GM12878 (cell line): ENCODE data around the gene GAGE12H. TPM values are rescaled to one million over a fixed set of nuclear protein-coding genes. Genes with fewer than 3 reads are reported as not detected.

ENCODE experiments used
- ATAC-seq: fragments of 200-7000 bp; cut with Tn5 transposase; 3 replicates; pipeline ENCODE4 v1.9.1; 2020; ENCODE audit warnings: mild to moderate bottlenecking, moderate library complexity
- BruUV-seq: library from RNA; stranded (reverse); fragments of 400-500 nt; replicated peaks from 2 replicates; lab custom pipeline; 2021; lab: Mats Ljungman, UMichigan
- CTCF ChIA-PET: fragments of 300-600 bp; sonication (Branson Sonifier 250); formaldehyde crosslinking; extraction: SDS; loops from one replicate; lab custom pipeline; 2021; ENCODE audit warnings: inconsistent platforms; lab: Yijun Ruan, JAX
- POLR2A ChIA-PET: fragments of 350-600 bp; formaldehyde crosslinking; extraction: SDS; loops from one replicate; lab custom pipeline; 2021; ENCODE audit warnings: inconsistent platforms; lab: Charles Lee
- RAD21 ChIA-PET: fragments of 300-600 bp; sonication (Branson Sonifier 250); formaldehyde crosslinking; loops from one replicate; lab custom pipeline; 2023; ENCODE audit warnings: antibody characterized with exemption; ENCODE audit not compliant: unreplicated experiment; lab: Charles Lee
- SMC1A ChIA-PET: fragments of 300-600 bp; sonication (Branson Sonifier 250); formaldehyde crosslinking; loops from one replicate; lab custom pipeline; 2023; ENCODE audit not compliant: unreplicated experiment, uncharacterized antibody; lab: Charles Lee
- DNase-seq: peaks from one replicate; pipeline ENCODE4 v3.0.0-alpha.2; 2011; ENCODE audit warnings: low read depth, low spot score
- FAIRE-seq: peaks from 3 replicates; lab custom pipeline; 2011; peaks lifted over from hg19 to GRCh38; lab: Jason Lieb, UNC
- H2AFZ ChIP-seq: 2 replicates; pipeline ENCODE4 v1.6.0; 2011; ENCODE audit warnings: low read depth, low read length, control low read depth; ENCODE audit not compliant: control insufficient read depth
- H3K27ac ChIP-seq: 2 replicates; pipeline ENCODE4 v1.5.1; 2011; ENCODE audit warnings: control low read depth; ENCODE audit not compliant: control insufficient read depth, insufficient read depth
- H3K27me3 ChIP-seq, 2 experiments: replicated peaks in 1 of 2; 2 replicates each; pipeline versions ENCODE4 v1.6.0 to v1.6.1; 2011; ENCODE audit warnings: low read length in 1 of 2; ENCODE audit not compliant: control insufficient read depth in 2 of 2, insufficient read depth in 2 of 2
- H3K36me3 ChIP-seq, 2 experiments: 2 replicates each; pipeline ENCODE4 v1.5.1; 2011; ENCODE audit warnings: low read length in 1 of 2; ENCODE audit not compliant: control insufficient read depth in 2 of 2, insufficient read depth in 2 of 2
- H3K4me1 ChIP-seq: 2 replicates; pipeline ENCODE4 v1.6.1; 2011; ENCODE audit warnings: mild to moderate bottlenecking, low read length, moderate library complexity, mixed read lengths; ENCODE audit not compliant: control insufficient read depth, insufficient read depth
- H3K4me2 ChIP-seq: 2 replicates; pipeline ENCODE4 v1.6.0; 2011; ENCODE audit warnings: control low read depth; ENCODE audit not compliant: control insufficient read depth, insufficient read depth
- H3K4me3 ChIP-seq: fragments of 200-600 bp; sonication (generic); 2 replicates; pipeline ENCODE4 v1.5.1; 2016
- H3K79me2 ChIP-seq: 2 replicates; pipeline ENCODE4 v1.6.0; 2011; ENCODE audit warnings: low read length; ENCODE audit not compliant: control insufficient read depth, insufficient read depth
- H3K9ac ChIP-seq: 2 replicates; pipeline ENCODE4 v1.8.0; 2011; ENCODE audit warnings: low read length, control low read depth, mixed read lengths; ENCODE audit not compliant: control insufficient read depth, insufficient read depth
- H3K9me3 ChIP-seq: replicated peaks from 3 replicates; pipeline ENCODE4 v1.5.1; 2011; ENCODE audit warnings: mild to moderate bottlenecking, low read length; ENCODE audit not compliant: control insufficient read depth, insufficient read depth
- H4K20me1 ChIP-seq: 2 replicates; pipeline ENCODE4 v1.6.0; 2011; ENCODE audit not compliant: control insufficient read depth, insufficient read depth
- CTCF ChIP-seq, 3 experiments: IDR thresholded peaks in 2 of 3; conservative IDR thresholded peaks in 1 of 3; 2 replicates each; pipeline ENCODE4 v1.5.1; 2011; ENCODE audit warnings: low read depth in 3 of 3, low read length in 3 of 3, mild to moderate bottlenecking in 3 of 3, control low read depth in 2 of 3, moderate library complexity in 2 of 3, inconsistent platforms in 1 of 3, mixed read lengths in 1 of 3; ENCODE audit not compliant: control insufficient read depth in 2 of 3, insufficient read depth in 1 of 3; ENCODE audit errors: extremely low read depth in 1 of 3
- ESRRA ChIP-seq: IDR thresholded peaks from 2 replicates; pipeline ENCODE4 v1.6.1; 2012; ENCODE audit warnings: mild to moderate bottlenecking, low read length, improper control_type of control experiment
- POU2F2 ChIP-seq: IDR thresholded peaks from 3 replicates; pipeline ENCODE4 v1.6.1; 2011; ENCODE audit warnings: low read depth, mild to moderate bottlenecking, low read length, borderline replicate concordance
- WGBS: methylation state at CpG from one replicate; pipeline ENCODE4 v1.1.6; 2016; ENCODE audit warnings: low lambda C conversion rate; ENCODE audit not compliant: insufficient replicate concordance, insufficient coverage; ENCODE audit errors: missing lambda C conversion rate; 5-methylcytosine and 5-hydroxymethylcytosine counted together
- in situ Hi-C: fragments of 300-500 bp; cut with MboI; formaldehyde crosslinking; loops from 9 replicates; pipeline ENCODE4 v1.14.3; 2018; ENCODE audit warnings: mixed read lengths
- intact Hi-C: fragments of 100-400 bp; cut with micrococcal nuclease; formaldehyde crosslinking; loops from one replicate; pipeline ENCODE4 v1.14.2; 2022; ENCODE audit not compliant: unreplicated experiment
- polyA plus RNA-seq, 11 experiments: library from polyadenylated mRNA; depleted of rRNA in 4 of 11; unstranded in 6 of 11; stranded (reverse) in 5 of 11; fragments of >200 nt; fragmentation: Nextera tagmentation in 4 of 11; fragmentation: Illumina TruSeq in 1 of 11; extraction: Ambion mirVana in 4 of 11; extraction: Trizol in 1 of 11; gene quantifications; 1 replicate in 1 of 11; 2 replicates in 10 of 11; pipeline versions ENCODE4 v1.2.1 to v1.2.3, GENCODE V29; 2011 to 2016; ENCODE audit warnings: inconsistent platforms in 2 of 11, missing spikeins in 2 of 11, low read depth in 1 of 11
- total RNA-seq, 4 experiments: library from RNA; depleted of rRNA in 3 of 4; stranded (reverse); fragments of >200 nt in 3 of 4; fragmentation: Illumina TruSeq in 1 of 4; extraction: Trizol in 1 of 4; gene quantifications; 2 replicates each; pipeline versions ENCODE4 v1.2.1 to v1.2.3, GENCODE V29; 2013 to 2021
- TF ChIP-seq, protein P1 (sequence below): IDR thresholded peaks from 2 replicates; pipeline ENCODE4 v1.6.1; 2012; ENCODE audit warnings: low read depth, low read length, improper control_type of control experiment

The GAGE12H gene
- total and polyA plus RNA-seq, 10 of the 15 experiments (the other 5 are each of a cell fraction or from before 2014, with no cell fraction given) = not detected

DNA sequence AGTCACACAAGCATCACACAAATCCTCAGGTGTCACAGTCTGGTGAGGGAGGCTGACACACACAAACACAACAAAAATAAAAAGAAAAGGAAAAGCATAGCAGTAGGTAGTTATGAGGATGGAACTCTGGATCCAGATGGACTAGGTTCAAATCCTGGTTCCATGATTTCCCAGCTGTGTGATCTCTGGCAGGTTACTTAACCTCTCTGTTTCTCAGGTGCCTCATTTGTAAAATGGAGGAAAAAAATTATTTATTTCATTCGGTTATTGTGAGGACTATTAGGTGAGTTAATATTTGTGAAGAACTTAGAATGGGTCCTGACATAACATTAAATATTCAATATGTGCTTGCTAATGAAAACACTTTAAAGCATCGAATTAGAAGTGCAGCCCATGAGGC, 38.8 kb downstream of the GAGE12H start:
- H3K4me3 ChIP-seq = no peak overlapping the region
- no TSS peak for BruUV-seq
- DNase-seq (no peak), FAIRE-seq (no peak), ATAC-seq (no peak)
- H4K20me1 ChIP-seq = no peaks in the 10 kb centered on the region
- no peak overlapping the region for H2AFZ ChIP-seq
- H3K79me2 ChIP-seq = no peaks in the 10 kb centered on the region
- RAD21 ChIA-PET = no interaction called here
- no peak overlapping the region for H3K4me2 ChIP-seq
- SMC1A ChIA-PET = no interaction called here
- in situ Hi-C loops = no loop called here
- H3K4me1 ChIP-seq = no peaks in the 10 kb centered on the region
- no peaks in the 10 kb centered on the region for H3K9me3 ChIP-seq
- no peak for TF ChIP-seq POU2F2
- TF ChIP-seq ESRRA = no peak
- no peak overlapping the region for H3K9ac ChIP-seq
- WGBS = 64% methylated on average over 2 of the region's 2 CpGs
- POLR2A ChIA-PET = no interaction called here
- H3K36me3 ChIP-seq = no peaks in the 10 kb centered on the region
- no peak overlapping the region for H3K27ac ChIP-seq
- CTCF ChIA-PET = no interaction called here
- H3K27me3 ChIP-seq = no peaks in the 10 kb centered on the region
- intact Hi-C loops = no loop called here

GRCh38 chrX:49627086-49627777, 47.5 kb downstream of the GAGE12H start:
- ChIA-PET RAD21 (no interaction called here), POLR2A (no interaction called here), SMC1A (no interaction called here), CTCF (no interaction called here)
- FAIRE-seq (no peak), ATAC-seq (no peak), DNase-seq (no peak)
- no peaks in the 10 kb centered on the region for H3K4me1 ChIP-seq
- no peaks in the 10 kb centered on the region for H3K79me2 ChIP-seq
- H3K36me3 ChIP-seq = no peaks in the 10 kb centered on the region
- H2AFZ ChIP-seq = no peak overlapping the region
- BruUV-seq = no TSS peak
- no peak overlapping the region for H3K9ac ChIP-seq
- no peaks in the 10 kb centered on the region for H3K27me3 ChIP-seq
- TF ChIP-seq, protein P1, sequence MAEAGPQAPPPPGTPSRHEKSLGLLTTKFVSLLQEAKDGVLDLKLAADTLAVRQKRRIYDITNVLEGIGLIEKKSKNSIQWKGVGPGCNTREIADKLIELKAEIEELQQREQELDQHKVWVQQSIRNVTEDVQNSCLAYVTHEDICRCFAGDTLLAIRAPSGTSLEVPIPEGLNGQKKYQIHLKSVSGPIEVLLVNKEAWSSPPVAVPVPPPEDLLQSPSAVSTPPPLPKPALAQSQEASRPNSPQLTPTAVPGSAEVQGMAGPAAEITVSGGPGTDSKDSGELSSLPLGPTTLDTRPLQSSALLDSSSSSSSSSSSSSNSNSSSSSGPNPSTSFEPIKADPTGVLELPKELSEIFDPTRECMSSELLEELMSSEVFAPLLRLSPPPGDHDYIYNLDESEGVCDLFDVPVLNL = no peak
- TF ChIP-seq CTCF (IDR thresholded peaks at IDR 0.05 in 2 of 3, conservative IDR thresholded peaks at IDR 0.05 in 1 of 3; ENCODE audit: control insufficient read depth in 2 of 3, extremely low read depth in 1 of 3, insufficient read depth in 1 of 3, low read depth in 3 of 3, low read length in 3 of 3) = peak in 2 of 3 experiments; percentile 17 to 32; a peak in 3 of 6 replicates
- no peak overlapping the region for H3K4me3 ChIP-seq
- H4K20me1 ChIP-seq = no peaks in the 10 kb centered on the region
- intact Hi-C loops = no loop called here
- no peak overlapping the region for H3K27ac ChIP-seq
- WGBS = 55% methylated on average over 32 of the region's 33 CpGs
- no peaks in the 10 kb centered on the region; the same call in 2 of the 3 replicates for H3K9me3 ChIP-seq
- no peak overlapping the region for H3K4me2 ChIP-seq
- in situ Hi-C loops = no loop called here
